GM06990 (cell line): ENCODE data around the gene USF2.

Experiments used
- DNase-seq: peaks from one replicate; pipeline ENCODE4 v3.0.0-alpha.2; 2011; ENCODE audit not compliant: insufficient read length; ENCODE audit errors: extremely low read depth
- H3K27me3 ChIP-seq: replicated peaks from 2 replicates; pipeline ENCODE4 v1.6.0; 2011; ENCODE audit warnings: low read length; ENCODE audit not compliant: control insufficient read depth, insufficient read depth
- H3K36me3 ChIP-seq: 2 replicates; pipeline ENCODE4 v1.5.1; 2011; ENCODE audit warnings: low read length; ENCODE audit not compliant: control insufficient read depth, insufficient read depth
- H3K4me3 ChIP-seq: replicated peaks from 2 replicates; pipeline ENCODE4 v1.5.1; 2011; ENCODE audit warnings: low read depth, mild to moderate bottlenecking, control low read depth, low read length
- TF ChIP-seq, protein P1 (sequence below): IDR thresholded peaks from 2 replicates; pipeline ENCODE4 v1.5.1; 2011; ENCODE audit warnings: low read length, control low read depth, mild to moderate bottlenecking, inconsistent platforms; ENCODE audit not compliant: insufficient read depth, poor library complexity, severe bottlenecking

The USF2 gene

DNA sequence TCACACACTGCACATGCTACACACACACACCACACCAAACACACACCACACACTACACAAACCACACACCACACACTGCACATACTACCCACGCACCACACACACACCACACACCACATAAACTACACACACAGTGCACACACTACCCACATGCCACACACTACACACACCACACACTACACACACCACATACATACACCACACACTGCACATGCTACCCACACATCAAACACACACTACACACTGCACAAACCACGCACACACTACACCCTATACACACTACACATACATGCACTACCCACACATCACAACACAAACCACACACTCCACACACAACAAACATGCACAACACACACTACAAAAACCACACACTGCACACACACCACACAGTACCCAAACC, 29.2 kb downstream of the USF2 start:
- H3K27me3 ChIP-seq: no peaks in the 10 kb centered on the region
- no peak overlapping the region for H3K4me3 ChIP-seq

DNA sequence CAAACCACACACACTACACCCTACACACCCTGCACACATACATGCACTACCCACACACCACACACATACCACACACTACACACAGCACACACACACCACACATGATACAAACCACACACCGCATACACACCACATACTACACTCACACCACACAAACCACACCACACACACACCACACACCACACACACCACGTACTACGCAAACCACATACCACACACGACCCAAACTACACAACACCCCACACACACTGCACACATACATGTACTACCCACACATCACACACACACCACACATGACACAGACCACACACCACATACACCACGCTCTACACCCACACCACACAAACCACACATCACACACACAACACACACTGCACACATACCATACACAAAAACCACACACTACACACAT, 29.8 kb downstream of the USF2 start:
- TF ChIP-seq, protein P1, sequence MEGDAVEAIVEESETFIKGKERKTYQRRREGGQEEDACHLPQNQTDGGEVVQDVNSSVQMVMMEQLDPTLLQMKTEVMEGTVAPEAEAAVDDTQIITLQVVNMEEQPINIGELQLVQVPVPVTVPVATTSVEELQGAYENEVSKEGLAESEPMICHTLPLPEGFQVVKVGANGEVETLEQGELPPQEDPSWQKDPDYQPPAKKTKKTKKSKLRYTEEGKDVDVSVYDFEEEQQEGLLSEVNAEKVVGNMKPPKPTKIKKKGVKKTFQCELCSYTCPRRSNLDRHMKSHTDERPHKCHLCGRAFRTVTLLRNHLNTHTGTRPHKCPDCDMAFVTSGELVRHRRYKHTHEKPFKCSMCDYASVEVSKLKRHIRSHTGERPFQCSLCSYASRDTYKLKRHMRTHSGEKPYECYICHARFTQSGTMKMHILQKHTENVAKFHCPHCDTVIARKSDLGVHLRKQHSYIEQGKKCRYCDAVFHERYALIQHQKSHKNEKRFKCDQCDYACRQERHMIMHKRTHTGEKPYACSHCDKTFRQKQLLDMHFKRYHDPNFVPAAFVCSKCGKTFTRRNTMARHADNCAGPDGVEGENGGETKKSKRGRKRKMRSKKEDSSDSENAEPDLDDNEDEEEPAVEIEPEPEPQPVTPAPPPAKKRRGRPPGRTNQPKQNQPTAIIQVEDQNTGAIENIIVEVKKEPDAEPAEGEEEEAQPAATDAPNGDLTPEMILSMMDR: no peak
- Histone ChIP-seq H3K27me3 (no peaks in the 10 kb centered on the region), H3K36me3 (no peaks in the 10 kb centered on the region), H3K4me3 (no peak overlapping the region)
- DNase-seq: no peak

More for the DNA sequence above, 29.2 kb downstream of the USF2 start:
- DNase-seq: no peak
- H3K36me3 ChIP-seq: no peaks in the 10 kb centered on the region
- TF ChIP-seq, protein P1: no peak

DNA sequence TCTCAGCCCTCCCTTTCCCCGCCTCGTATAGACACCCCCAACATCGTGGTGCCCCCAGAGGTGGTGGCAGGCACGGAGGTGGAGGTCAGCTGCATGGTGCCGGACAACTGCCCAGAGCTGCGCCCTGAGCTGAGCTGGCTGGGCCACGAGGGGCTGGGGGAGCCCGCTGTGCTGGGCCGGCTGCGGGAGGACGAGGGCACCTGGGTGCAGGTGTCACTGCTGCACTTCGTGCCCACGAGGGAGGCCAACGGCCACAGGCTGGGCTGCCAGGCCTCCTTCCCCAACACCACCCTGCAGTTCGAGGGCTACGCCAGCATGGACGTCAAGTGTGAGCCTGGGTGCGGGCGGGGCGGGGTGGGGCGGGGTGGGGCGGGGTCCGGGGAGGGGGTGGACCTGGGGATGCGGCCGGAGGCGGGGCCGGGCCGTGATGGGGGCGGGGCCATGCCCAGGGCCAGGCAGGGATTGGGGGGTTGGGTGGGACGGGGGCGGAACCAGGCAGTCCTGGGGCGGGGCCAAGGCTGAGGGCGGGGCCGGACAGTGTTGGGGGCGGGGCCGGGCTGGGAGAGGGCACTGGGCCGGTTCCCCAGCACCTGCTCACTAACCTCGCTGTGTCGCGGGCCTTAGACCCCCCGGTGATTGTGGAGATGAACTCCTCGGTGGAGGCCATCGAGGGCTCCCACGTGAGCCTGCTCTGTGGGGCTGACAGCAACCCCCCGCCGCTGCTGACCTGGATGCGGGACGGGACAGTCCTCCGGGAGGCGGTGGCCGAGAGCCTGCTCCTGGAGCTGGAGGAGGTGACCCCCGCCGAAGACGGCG, 31.0 kb downstream of the USF2 start:
- DNase-seq: no peak
- TF ChIP-seq, protein P1: no peak

DNA sequence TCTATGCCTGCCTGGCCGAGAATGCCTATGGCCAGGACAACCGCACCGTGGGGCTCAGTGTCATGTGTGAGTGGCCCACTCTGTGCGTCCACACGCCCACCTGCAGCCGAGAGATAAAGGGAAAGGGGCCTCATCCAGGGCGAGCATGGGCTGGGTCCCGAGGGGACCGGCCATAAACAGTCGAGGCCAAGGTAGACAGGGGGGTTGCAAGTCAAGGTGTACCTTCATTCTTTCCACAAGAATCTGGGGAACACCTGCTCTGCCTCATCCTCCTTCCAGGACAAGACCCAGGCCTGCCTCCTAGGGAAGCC, 31.5 kb downstream of the USF2 start:
- no peak for DNase-seq
- H3K27me3 ChIP-seq: no peaks in the 10 kb centered on the region

More for the DNA sequence above, 31.0 kb downstream of the USF2 start:
- no peaks in the 10 kb centered on the region for H3K27me3 ChIP-seq
- no peaks in the 10 kb centered on the region for H3K36me3 ChIP-seq
- H3K4me3 ChIP-seq: no peak overlapping the region

DNA sequence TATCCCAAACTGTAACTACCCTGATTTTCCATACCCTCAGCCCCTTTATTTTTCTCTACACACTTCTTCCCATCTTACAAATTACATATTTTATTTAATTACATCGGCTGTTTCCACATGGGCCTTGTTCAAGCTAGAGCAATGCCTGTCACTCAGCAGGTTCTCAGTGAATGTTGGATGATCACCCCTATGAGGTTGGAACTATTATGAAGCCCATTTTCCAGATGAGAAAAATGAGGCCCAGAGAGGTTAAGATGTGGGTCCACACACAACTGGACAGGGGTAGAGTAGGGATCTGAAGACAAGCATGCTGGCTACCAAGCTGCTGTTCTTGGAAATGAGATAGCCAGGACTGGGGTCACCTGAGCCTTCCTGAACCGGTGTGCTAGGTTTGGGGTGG, 33.2 kb downstream of the USF2 start:
- Histone ChIP-seq H3K4me3 (no peak overlapping the region), H3K27me3 (no peaks in the 10 kb centered on the region), H3K36me3 (no peaks in the 10 kb centered on the region)
- no peak for DNase-seq
- TF ChIP-seq, protein P1: no peak

More for the DNA sequence above, 31.5 kb downstream of the USF2 start:
- TF ChIP-seq, protein P1: no peak
- H3K4me3 ChIP-seq: no peak overlapping the region
- H3K36me3 ChIP-seq: no peaks in the 10 kb centered on the region
